Progenitor cell of endocrine pancreas (in vitro differentiated cells): ENCODE measurements around the gene AHSP. TPM values are rescaled to one million over a fixed set of nuclear protein-coding genes. Genes with fewer than 3 reads are reported as not detected.

ENCODE experiments used
- DNase-seq: peaks from one replicate; pipeline ENCODE4 v3.0.0; 2021; ENCODE audit warnings: low spot score; ENCODE audit not compliant: unreplicated experiment
- H3K27ac Mint-ChIP-seq: 2 replicates; pipeline ENCODE4 v1.8.0; 2021; ENCODE audit warnings: mild to moderate bottlenecking, moderate library complexity, mixed read lengths
- H3K27me3 Mint-ChIP-seq: 2 replicates; pipeline ENCODE4 v1.8.0; 2021; ENCODE audit warnings: mixed read lengths
- H3K36me3 Mint-ChIP-seq: 2 replicates; pipeline ENCODE4 v1.8.0; 2022; ENCODE audit warnings: mixed read lengths; ENCODE audit not compliant: insufficient read depth
- H3K4me1 Mint-ChIP-seq: 2 replicates; pipeline ENCODE4 v1.8.0; 2021; ENCODE audit warnings: low read depth, mixed read lengths
- H3K4me3 Mint-ChIP-seq: 2 replicates; pipeline ENCODE4 v1.8.0; 2021; ENCODE audit warnings: low read depth, mild to moderate bottlenecking, moderate library complexity, mixed read lengths
- H3K9me3 Mint-ChIP-seq: 2 replicates; pipeline ENCODE4 v1.8.0; 2021; ENCODE audit warnings: low read depth, mixed read lengths
- total RNA-seq: library from RNA; stranded (reverse); gene quantifications from 2 replicates; pipeline ENCODE4 v1.2.1, GENCODE V29; 2021
- TF ChIP-seq, protein P1 (sequence below): fragments of 200-600 bp; sonication (generic); IDR thresholded peaks from one replicate; pipeline ENCODE4 v1.5.0; 2021; ENCODE audit warnings: antibody characterized with exemption, mild to moderate bottlenecking; ENCODE audit not compliant: unreplicated experiment

Gene AHSP
- total RNA-seq, 1 donor from 2014 or later: not detected

- Mint-ChIP-seq H3K27ac (no peak overlapping the region), H3K4me3 (no peak overlapping the region), H3K9me3 (no peaks in the 10 kb centered on the region), H3K27me3 (peaks cover 42% of the 10 kb centered on the region), H3K4me1 (peaks cover 14% of the 10 kb centered on the region), H3K36me3 (peaks cover 17% of the 10 kb centered on the region)
- TF ChIP-seq, protein P1, sequence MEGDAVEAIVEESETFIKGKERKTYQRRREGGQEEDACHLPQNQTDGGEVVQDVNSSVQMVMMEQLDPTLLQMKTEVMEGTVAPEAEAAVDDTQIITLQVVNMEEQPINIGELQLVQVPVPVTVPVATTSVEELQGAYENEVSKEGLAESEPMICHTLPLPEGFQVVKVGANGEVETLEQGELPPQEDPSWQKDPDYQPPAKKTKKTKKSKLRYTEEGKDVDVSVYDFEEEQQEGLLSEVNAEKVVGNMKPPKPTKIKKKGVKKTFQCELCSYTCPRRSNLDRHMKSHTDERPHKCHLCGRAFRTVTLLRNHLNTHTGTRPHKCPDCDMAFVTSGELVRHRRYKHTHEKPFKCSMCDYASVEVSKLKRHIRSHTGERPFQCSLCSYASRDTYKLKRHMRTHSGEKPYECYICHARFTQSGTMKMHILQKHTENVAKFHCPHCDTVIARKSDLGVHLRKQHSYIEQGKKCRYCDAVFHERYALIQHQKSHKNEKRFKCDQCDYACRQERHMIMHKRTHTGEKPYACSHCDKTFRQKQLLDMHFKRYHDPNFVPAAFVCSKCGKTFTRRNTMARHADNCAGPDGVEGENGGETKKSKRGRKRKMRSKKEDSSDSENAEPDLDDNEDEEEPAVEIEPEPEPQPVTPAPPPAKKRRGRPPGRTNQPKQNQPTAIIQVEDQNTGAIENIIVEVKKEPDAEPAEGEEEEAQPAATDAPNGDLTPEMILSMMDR: no peak
- DNase-seq: no peak
These were observed 39.0 kb upstream of the AHSP start for GRCh38 chr16:31488468-31489297.

GRCh38 chr16:31489298-31489564 is 38.5 kb upstream of the AHSP start:
- Mint-ChIP-seq H3K36me3 (peaks cover 17% of the 10 kb centered on the region), H3K27ac (no peak overlapping the region), H3K27me3 (peaks cover 42% of the 10 kb centered on the region), H3K4me3 (no peak overlapping the region), H3K9me3 (no peaks in the 10 kb centered on the region), H3K4me1 (peaks cover 13% of the 10 kb centered on the region)
- no peak for DNase-seq
- TF ChIP-seq, protein P1: no peak

GRCh38 chr16:31489616-31490584 is 37.8 kb upstream of the AHSP start:
- Mint-ChIP-seq H3K4me3 (no peak overlapping the region), H3K9me3 (no peaks in the 10 kb centered on the region), H3K27ac (no peak overlapping the region), H3K36me3 (peaks cover 17% of the 10 kb centered on the region), H3K4me1 (peaks cover 6% of the 10 kb centered on the region), H3K27me3 (peaks cover 39% of the 10 kb centered on the region)
- TF ChIP-seq, protein P1: no peak
- no peak for DNase-seq

DNA sequence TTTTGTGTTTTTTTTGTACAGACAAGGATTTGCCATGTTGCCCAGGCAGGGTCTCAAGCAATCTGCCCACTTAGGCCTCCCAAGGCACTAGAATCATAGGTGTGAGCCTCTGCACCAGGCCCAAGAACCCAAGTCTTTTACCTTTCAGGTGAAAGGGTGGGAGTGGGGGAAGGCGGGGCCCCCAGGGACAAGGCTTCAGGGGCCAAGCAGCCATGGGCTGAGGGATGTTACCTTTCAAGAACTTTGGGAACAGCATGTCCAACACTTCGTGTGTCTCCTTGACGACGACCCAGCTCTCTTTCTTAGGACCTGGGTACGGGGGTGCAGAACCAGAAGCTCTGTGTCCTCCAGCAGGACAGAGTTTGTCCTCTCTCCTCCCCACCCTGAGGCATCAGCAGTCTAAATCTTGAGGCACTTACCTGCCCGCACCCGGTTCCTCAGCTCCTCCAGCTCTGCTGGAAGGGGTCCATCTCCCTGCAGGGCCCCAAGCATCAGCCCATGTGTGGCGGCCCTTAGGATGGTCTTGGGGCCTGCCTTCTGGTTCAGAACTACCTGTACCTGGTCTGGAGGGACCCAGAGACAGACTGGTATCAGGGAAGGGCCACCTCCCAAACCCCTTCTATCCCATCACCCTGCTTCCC is 35.8 kb upstream of the AHSP start:
- DNase-seq: no peak
- H3K27ac Mint-ChIP-seq: no peak overlapping the region
- peaks cover 17% of the 10 kb centered on the region for H3K36me3 Mint-ChIP-seq
- no peak overlapping the region for H3K4me3 Mint-ChIP-seq
- H3K27me3 Mint-ChIP-seq: peaks cover 20% of the 10 kb centered on the region
- TF ChIP-seq, protein P1: no peak
- H3K9me3 Mint-ChIP-seq: no peaks in the 10 kb centered on the region
- H3K4me1 Mint-ChIP-seq: peaks cover 3% of the 10 kb centered on the region
